K562 (cell line): ENCODE data around the gene TMC4. TPM values are rescaled to one million over a fixed set of nuclear protein-coding genes. Genes with fewer than 3 reads are reported as not detected.

Experiments used
- CBX1 ChIP-seq: sonication (generic); IDR thresholded peaks from 2 replicates; pipeline ENCODE4 v1.6.1; 2016; ENCODE audit warnings: antibody characterized with exemption, low read depth, mild to moderate bottlenecking
- EP300 ChIP-seq: IDR thresholded peaks from 2 replicates; pipeline ENCODE4 v1.6.1; 2012; ENCODE audit warnings: low read length, improper control_type of control experiment
- HLTF ChIP-seq: fragments of 450-650 bp; IDR thresholded peaks from 2 replicates; pipeline ENCODE4 v1.6.1; 2016
- KLF16 ChIP-seq: IDR thresholded peaks from 2 replicates; pipeline ENCODE4 v1.6.1; 2016; ENCODE audit warnings: antibody characterized with exemption
- MITF ChIP-seq: IDR thresholded peaks from 2 replicates; pipeline ENCODE4 v1.6.1; 2014; ENCODE audit warnings: antibody characterized with exemption
- NCOA1 ChIP-seq: fragments of 450-650 bp; IDR thresholded peaks from 2 replicates; pipeline ENCODE4 v1.6.1; 2016; ENCODE audit warnings: low read depth
- NR2C1 ChIP-seq, 2 experiments: fragments of 450-650 bp; IDR thresholded peaks; 2 replicates each; pipeline ENCODE4 v1.6.1; 2017; ENCODE audit warnings: mild to moderate bottlenecking in 2 of 2, antibody characterized with exemption in 1 of 2, inconsistent platforms in 1 of 2, missing compliant biosample characterization in 1 of 2, missing genetic modification characterization in 1 of 2
- TAF7 ChIP-seq: fragments of 450-650 bp; IDR thresholded peaks from 2 replicates; pipeline ENCODE4 v1.6.1; 2016; ENCODE audit warnings: missing genetic modification characterization, missing compliant biosample characterization
- TCF7 ChIP-seq: sonication (generic); IDR thresholded peaks from 2 replicates; pipeline ENCODE4 v1.6.1; 2016; ENCODE audit warnings: antibody characterized with exemption, borderline replicate concordance
- TEAD1 ChIP-seq, 2 experiments: fragments of 450-650 bp in 1 of 2; sonication (generic) in 1 of 2; formaldehyde crosslinking; IDR thresholded peaks; 2 replicates each; pipeline versions ENCODE4 v1.4.0 to v1.8.0; 2020 to 2022; ENCODE audit warnings: mild to moderate bottlenecking in 2 of 2, missing genetic modification reagents in 1 of 2
- U2AF2 ChIP-seq: fragments of 200-400 bp; formaldehyde crosslinking; optimal IDR thresholded peaks from 2 replicates; pipeline ENCODE3; 2017; ENCODE audit warnings: low read depth, mild to moderate bottlenecking, low read length
- XRCC3 ChIP-seq: fragments of 450-650 bp; IDR thresholded peaks from 2 replicates; pipeline ENCODE4 v1.6.1; 2017; ENCODE audit warnings: mild to moderate bottlenecking, moderate library complexity
- ZBTB8A ChIP-seq: fragments of 450-650 bp; IDR thresholded peaks from 2 replicates; pipeline ENCODE4 v1.6.1; 2018; ENCODE audit warnings: mild to moderate bottlenecking, moderate library complexity; ENCODE audit not compliant: partially characterized antibody
- ZNF175 ChIP-seq: fragments of 200-800 bp; sonication (Bioruptor generic); IDR thresholded peaks from 2 replicates; pipeline ENCODE4 v1.6.1; 2016; ENCODE audit warnings: low read depth, mild to moderate bottlenecking, missing genetic modification characterization, missing compliant biosample characterization
- ZNF263 ChIP-seq: sonication (generic); formaldehyde crosslinking; IDR thresholded peaks from 2 replicates; pipeline ENCODE4 v1.8.0; 2022; ENCODE audit warnings: mild to moderate bottlenecking, missing genetic modification reagents, borderline replicate concordance
- ZNF431 ChIP-seq: sonication (generic); formaldehyde crosslinking; IDR thresholded peaks from 2 replicates; pipeline ENCODE4 v1.8.0; 2022; ENCODE audit warnings: mild to moderate bottlenecking, missing genetic modification reagents
- polyA plus RNA-seq, 8 experiments: library from polyadenylated mRNA; depleted of rRNA in 4 of 8; stranded (reverse) in 5 of 8; unstranded in 3 of 8; fragments of >200 nt; fragmentation: Nextera tagmentation in 2 of 8; fragmentation: Illumina TruSeq in 1 of 8; extraction: Ambion mirVana in 2 of 8; extraction: Trizol in 1 of 8; gene quantifications; 2 replicates each; pipeline versions ENCODE4 v1.2.1 to v1.2.3, GENCODE V29; 2011 to 2014; ENCODE audit warnings: inconsistent platforms in 1 of 8, missing spikeins in 1 of 8
- total RNA-seq, 7 experiments: library from RNA; depleted of rRNA in 6 of 7; stranded (reverse); fragments of >200 nt in 6 of 7; fragmentation: Illumina TruSeq in 2 of 7; extraction: Trizol in 2 of 7; gene quantifications; 2 replicates each; pipeline versions ENCODE4 v1.2.1 to v1.2.3, GENCODE V29; 2011 to 2021; ENCODE audit warnings: low replicate concordance in 1 of 7
- TF ChIP-seq, protein P1 (sequence below): sonication (generic); formaldehyde crosslinking; IDR thresholded peaks from 2 replicates; pipeline ENCODE4 v1.8.0; 2022; ENCODE audit warnings: mild to moderate bottlenecking, missing genetic modification reagents, borderline replicate concordance
- TF ChIP-seq, protein P2 (sequence below): fragments of 450-650 bp; conservative IDR thresholded peaks from 2 replicates; pipeline ENCODE4 v1.6.1; 2016; ENCODE audit warnings: missing genetic modification characterization, low read depth, mild to moderate bottlenecking, control low read depth, missing compliant biosample characterization
- TF ChIP-seq, protein P3 (sequence below): fragments of 250-450 bp; sonication (Bioruptor Pico); IDR thresholded peaks from 2 replicates; pipeline ENCODE4 v1.8.0; 2022; ENCODE audit warnings: moderate library complexity, mild to moderate bottlenecking, inconsistent platforms
- TF ChIP-seq, protein P4 (sequence below): fragments of 250-450 bp; sonication (Bioruptor Pico); IDR thresholded peaks from 2 replicates; pipeline ENCODE4 v1.4.0; 2020; ENCODE audit warnings: borderline replicate concordance

Gene TMC4
- total and polyA plus RNA-seq, 9 of the 15 experiments (the other 6 are each of a cell fraction or from before 2014, with no cell fraction given), result 0.12 to 0.79 (median 0.36) TPM; not detected in 2

DNA sequence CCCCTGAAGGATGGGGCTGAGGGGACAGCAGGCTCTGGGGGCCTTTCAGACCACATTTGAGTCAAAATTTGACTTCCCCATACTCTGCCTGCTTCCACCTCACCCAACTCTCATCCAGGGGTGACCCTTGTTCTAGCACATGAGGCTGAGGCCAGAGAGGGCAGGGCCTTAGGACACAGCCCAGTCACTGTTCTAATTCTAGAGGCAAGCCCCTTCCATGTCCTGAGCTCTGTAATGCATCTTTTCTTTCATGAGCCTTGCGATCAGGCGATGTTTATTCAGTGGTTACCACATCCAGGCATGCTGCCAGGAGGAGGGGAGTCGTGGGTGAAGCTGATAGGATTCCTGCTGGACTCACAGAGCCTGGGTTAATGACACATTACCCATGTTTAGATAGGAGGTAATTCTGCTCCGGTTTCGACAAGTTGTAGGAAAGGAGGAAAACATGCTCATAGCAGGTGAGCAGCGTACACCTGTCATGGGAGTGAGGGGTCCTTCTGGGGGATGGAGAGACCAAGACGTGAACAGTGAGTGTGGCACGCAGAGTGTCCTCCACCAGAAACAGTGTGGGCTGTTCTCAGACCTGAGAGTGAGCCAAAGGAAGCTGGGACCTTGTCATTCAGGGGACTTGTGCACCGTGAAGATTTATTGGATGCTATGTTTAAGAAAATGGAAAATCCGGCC lies 37.0 kb upstream of the TMC4 start (continued):
- TF ChIP-seq U2AF2 (no peak), MITF (peak; percentile 65; the same call in 1 of the 2 replicates), CBX1 (no peak), NR2C1 (IDR thresholded peaks at IDR 0.05) (no peak), NR2C1 (tag; IDR thresholded peaks at IDR 0.05) (no peak), KLF16 (peak; percentile 65; the same call in 1 of the 2 replicates), TEAD1 (CRISPR knock-in tag; IDR thresholded peaks at IDR 0.05) (peak in 1 of 2 experiments; percentile 14; a peak in 1 of 4 replicates), ZNF431 (CRISPR knock-in tag) (no peak), TCF7 (no peak), ZNF263 (CRISPR knock-in tag) (no peak), ZBTB8A (no peak), NCOA1 (peak; percentile 30; the same call in 1 of the 2 replicates), XRCC3 (no peak), ZNF175 (CRISPR knock-in tag) (no peak; the same call in 1 of the 2 replicates), HLTF (no peak), EP300 (peak; percentile 84), TAF7 (tag) (no peak)
- TF ChIP-seq, protein P1, sequence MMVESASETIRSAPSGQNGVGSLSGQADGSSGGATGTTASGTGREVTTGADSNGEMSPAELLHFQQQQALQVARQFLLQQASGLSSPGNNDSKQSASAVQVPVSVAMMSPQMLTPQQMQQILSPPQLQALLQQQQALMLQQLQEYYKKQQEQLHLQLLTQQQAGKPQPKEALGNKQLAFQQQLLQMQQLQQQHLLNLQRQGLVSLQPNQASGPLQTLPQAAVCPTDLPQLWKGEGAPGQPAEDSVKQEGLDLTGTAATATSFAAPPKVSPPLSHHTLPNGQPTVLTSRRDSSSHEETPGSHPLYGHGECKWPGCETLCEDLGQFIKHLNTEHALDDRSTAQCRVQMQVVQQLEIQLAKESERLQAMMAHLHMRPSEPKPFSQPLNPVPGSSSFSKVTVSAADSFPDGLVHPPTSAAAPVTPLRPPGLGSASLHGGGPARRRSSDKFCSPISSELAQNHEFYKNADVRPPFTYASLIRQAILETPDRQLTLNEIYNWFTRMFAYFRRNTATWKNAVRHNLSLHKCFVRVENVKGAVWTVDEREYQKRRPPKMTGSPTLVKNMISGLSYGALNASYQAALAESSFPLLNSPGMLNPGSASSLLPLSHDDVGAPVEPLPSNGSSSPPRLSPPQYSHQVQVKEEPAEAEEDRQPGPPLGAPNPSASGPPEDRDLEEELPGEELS (CRISPR knock-in tag), result no peak
- TF ChIP-seq, protein P2, sequence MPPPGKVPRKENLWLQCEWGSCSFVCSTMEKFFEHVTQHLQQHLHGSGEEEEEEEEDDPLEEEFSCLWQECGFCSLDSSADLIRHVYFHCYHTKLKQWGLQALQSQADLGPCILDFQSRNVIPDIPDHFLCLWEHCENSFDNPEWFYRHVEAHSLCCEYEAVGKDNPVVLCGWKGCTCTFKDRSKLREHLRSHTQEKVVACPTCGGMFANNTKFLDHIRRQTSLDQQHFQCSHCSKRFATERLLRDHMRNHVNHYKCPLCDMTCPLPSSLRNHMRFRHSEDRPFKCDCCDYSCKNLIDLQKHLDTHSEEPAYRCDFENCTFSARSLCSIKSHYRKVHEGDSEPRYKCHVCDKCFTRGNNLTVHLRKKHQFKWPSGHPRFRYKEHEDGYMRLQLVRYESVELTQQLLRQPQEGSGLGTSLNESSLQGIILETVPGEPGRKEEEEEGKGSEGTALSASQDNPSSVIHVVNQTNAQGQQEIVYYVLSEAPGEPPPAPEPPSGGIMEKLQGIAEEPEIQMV (tag), result no peak
- TF ChIP-seq, protein P3, sequence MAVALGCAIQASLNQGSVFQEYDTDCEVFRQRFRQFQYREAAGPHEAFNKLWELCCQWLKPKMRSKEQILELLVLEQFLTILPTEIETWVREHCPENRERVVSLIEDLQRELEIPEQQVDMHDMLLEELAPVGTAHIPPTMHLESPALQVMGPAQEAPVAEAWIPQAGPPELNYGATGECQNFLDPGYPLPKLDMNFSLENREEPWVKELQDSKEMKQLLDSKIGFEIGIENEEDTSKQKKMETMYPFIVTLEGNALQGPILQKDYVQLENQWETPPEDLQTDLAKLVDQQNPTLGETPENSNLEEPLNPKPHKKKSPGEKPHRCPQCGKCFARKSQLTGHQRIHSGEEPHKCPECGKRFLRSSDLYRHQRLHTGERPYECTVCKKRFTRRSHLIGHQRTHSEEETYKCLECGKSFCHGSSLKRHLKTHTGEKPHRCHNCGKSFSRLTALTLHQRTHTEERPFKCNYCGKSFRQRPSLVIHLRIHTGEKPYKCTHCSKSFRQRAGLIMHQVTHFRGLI (CRISPR knock-in tag), result no peak
- TF ChIP-seq, protein P4, sequence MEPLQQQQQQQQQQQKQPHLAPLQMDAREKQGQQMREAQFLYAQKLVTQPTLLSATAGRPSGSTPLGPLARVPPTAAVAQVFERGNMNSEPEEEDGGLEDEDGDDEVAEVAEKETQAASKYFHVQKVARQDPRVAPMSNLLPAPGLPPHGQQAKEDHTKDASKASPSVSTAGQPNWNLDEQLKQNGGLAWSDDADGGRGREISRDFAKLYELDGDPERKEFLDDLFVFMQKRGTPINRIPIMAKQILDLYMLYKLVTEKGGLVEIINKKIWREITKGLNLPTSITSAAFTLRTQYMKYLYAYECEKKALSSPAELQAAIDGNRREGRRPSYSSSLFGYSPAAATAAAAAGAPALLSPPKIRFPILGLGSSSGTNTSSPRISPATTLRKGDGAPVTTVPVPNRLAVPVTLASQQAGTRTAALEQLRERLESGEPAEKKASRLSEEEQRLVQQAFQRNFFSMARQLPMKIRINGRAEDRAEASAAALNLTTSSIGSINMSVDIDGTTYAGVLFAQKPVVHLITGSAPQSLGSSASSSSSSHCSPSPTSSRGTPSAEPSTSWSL (CRISPR knock-in tag), result no peak
